ENCODE results near the gene LEKR1. TPM values are rescaled to one million over a fixed set of nuclear protein-coding genes. Genes with fewer than 3 reads are reported as not detected.

LEKR1 gene
- total RNA-seq, 2 experiments from 2014 or later, result 0.16 TPM; not detected in 1

- Histone ChIP-seq H3K79me2 (ENCODE audit: insufficient read depth, low read depth, low read length) (no peaks in the 10 kb centered on the region), H3K4me3 (ENCODE audit: low read depth, low read length, poor library complexity, severe bottlenecking) (no peak overlapping the region), H4K20me1 (ENCODE audit: insufficient read depth, low read length) (no peaks in the 10 kb centered on the region), H3K9me2 (ENCODE audit: insufficient read depth, low read length) (no peaks in the 10 kb centered on the region), H3K36me3 (ENCODE audit: insufficient read depth, low read length) (no peaks in the 10 kb centered on the region), H3K4me1 (ENCODE audit: insufficient read depth, low read length, poor library complexity, severe bottlenecking) (peaks cover 24% of the 10 kb centered on the region), H3K4me2 (ENCODE audit: low read length) (no peak overlapping the region), H2AFZ (ENCODE audit: low read length) (no peak overlapping the region), H3K27ac (ENCODE audit: low read depth, low read length, poor library complexity, severe bottlenecking) (no peak overlapping the region), H3K9me3 (ENCODE audit: low read length) (no peaks in the 10 kb centered on the region)
- TF ChIP-seq CTCF (conservative IDR thresholded peaks at IDR 0.05; ENCODE audit: low read length) (no peak), EZH2phosphoT487 (IDR thresholded peaks at IDR 0.05; ENCODE audit: borderline replicate concordance, low read depth, low read length) (no peak)
- ChIA-PET POLR2A (interaction anchor here (0.6 to 12.7 kb wide), 4 partner anchors 14 to 536 kb away, joined by 3 to 171 read pairs (median 4); partner anchors contain the start of gene SSR3), CTCF (ENCODE audit: unreplicated experiment) (no interaction called here)
- no peak for DNase-seq (ENCODE audit: low spot score)
- no TSS peak for BruUV-seq (replicated peaks)
- intact Hi-C loops (cut with micrococcal nuclease; ENCODE audit: unreplicated experiment), result no loop called here
These were observed 265.1 kb downstream of the LEKR1 start for GRCh38 chr3:157091083-157091833.

- ChIA-PET POLR2A (interaction anchor here (1.4 to 12.7 kb wide), 2 partner anchors 13 to 537 kb away, joined by 3 to 171 read pairs; partner anchors contain the start of gene SSR3), CTCF (ENCODE audit: unreplicated experiment) (interaction anchor here (1.3 kb wide), 1 partner anchor 14 kb away, joined by 4 read pairs; no protein-coding TSS in a partner anchor)
- Histone ChIP-seq H3K9me2 (ENCODE audit: insufficient read depth, low read length) (no peaks in the 10 kb centered on the region), H3K4me2 (ENCODE audit: low read length) (no peak overlapping the region), H3K9me3 (ENCODE audit: low read length) (no peaks in the 10 kb centered on the region), H3K4me3 (ENCODE audit: low read depth, low read length, poor library complexity, severe bottlenecking) (no peak overlapping the region), H2AFZ (ENCODE audit: low read length) (no peak overlapping the region; the same call in 1 of the 2 replicates), H3K27ac (ENCODE audit: low read depth, low read length, poor library complexity, severe bottlenecking) (no peak overlapping the region), H3K79me2 (ENCODE audit: insufficient read depth, low read depth, low read length) (no peaks in the 10 kb centered on the region), H4K20me1 (ENCODE audit: insufficient read depth, low read length) (no peaks in the 10 kb centered on the region), H3K36me3 (ENCODE audit: insufficient read depth, low read length) (no peaks in the 10 kb centered on the region), H3K4me1 (ENCODE audit: insufficient read depth, low read length, poor library complexity, severe bottlenecking) (peaks cover 24% of the 10 kb centered on the region)
- intact Hi-C loops (cut with micrococcal nuclease; ENCODE audit: unreplicated experiment), result no loop called here
- DNase-seq (ENCODE audit: low spot score), result no peak
- no TSS peak for BruUV-seq (replicated peaks)
- TF ChIP-seq EZH2phosphoT487 (IDR thresholded peaks at IDR 0.05; ENCODE audit: borderline replicate concordance, low read depth, low read length) (no peak), CTCF (conservative IDR thresholded peaks at IDR 0.05; ENCODE audit: low read length) (no peak)
These were observed 266.1 kb downstream of the LEKR1 start for GRCh38 chr3:157092230-157092629.

GRCh38 chr3:157093096-157093495, 266.9 kb downstream of the LEKR1 start:
- BruUV-seq (replicated peaks), result no TSS peak
- Histone ChIP-seq H3K27ac (ENCODE audit: low read depth, low read length, poor library complexity, severe bottlenecking) (no peak overlapping the region), H3K36me3 (ENCODE audit: insufficient read depth, low read length) (no peaks in the 10 kb centered on the region), H3K79me2 (ENCODE audit: insufficient read depth, low read depth, low read length) (no peaks in the 10 kb centered on the region), H3K9me3 (ENCODE audit: low read length) (no peaks in the 10 kb centered on the region), H2AFZ (ENCODE audit: low read length) (no peak overlapping the region), H3K4me3 (ENCODE audit: low read depth, low read length, poor library complexity, severe bottlenecking) (no peak overlapping the region), H4K20me1 (ENCODE audit: insufficient read depth, low read length) (no peaks in the 10 kb centered on the region), H3K4me1 (ENCODE audit: insufficient read depth, low read length, poor library complexity, severe bottlenecking) (peaks cover 20% of the 10 kb centered on the region), H3K4me2 (ENCODE audit: low read length) (no peak overlapping the region), H3K9me2 (ENCODE audit: insufficient read depth, low read length) (no peaks in the 10 kb centered on the region)
- TF ChIP-seq EZH2phosphoT487 (IDR thresholded peaks at IDR 0.05; ENCODE audit: borderline replicate concordance, low read depth, low read length), result no peak
- TF ChIP-seq CTCF (conservative IDR thresholded peaks at IDR 0.05; ENCODE audit: low read length), result no peak
- CTCF ChIA-PET (ENCODE audit: unreplicated experiment), result interaction anchor here (1.3 kb wide), 1 partner anchor 13 kb away, joined by 4 read pairs; no protein-coding TSS in a partner anchor
- POLR2A ChIA-PET, result interaction anchor here (1.6 to 12.7 kb wide), 2 partner anchors 12 to 390 kb away, joined by 4 to 171 read pairs; no protein-coding TSS in a partner anchor
- intact Hi-C loops (cut with micrococcal nuclease; ENCODE audit: unreplicated experiment), result no loop called here
- DNase-seq (ENCODE audit: low spot score), result no peak

Measured in OCI-LY7 (cell line).